Measurements from ENCODE around the gene CAPN11.
"Not testable (repeated sequence)": the region's sequence is repeated elsewhere in the genome, so short reads cannot be mapped to it uniquely, and the experiment has no call there.

CAPN11 gene

GRCh38 chr6:44132476-44132875 is 26.1 kb upstream of the CAPN11 start:
- no peak for DNase-seq

- peak; percentile 35 for DNase-seq
These were observed 25.4 kb upstream of the CAPN11 start for GRCh38 chr6:44133003-44133931.

DNA sequence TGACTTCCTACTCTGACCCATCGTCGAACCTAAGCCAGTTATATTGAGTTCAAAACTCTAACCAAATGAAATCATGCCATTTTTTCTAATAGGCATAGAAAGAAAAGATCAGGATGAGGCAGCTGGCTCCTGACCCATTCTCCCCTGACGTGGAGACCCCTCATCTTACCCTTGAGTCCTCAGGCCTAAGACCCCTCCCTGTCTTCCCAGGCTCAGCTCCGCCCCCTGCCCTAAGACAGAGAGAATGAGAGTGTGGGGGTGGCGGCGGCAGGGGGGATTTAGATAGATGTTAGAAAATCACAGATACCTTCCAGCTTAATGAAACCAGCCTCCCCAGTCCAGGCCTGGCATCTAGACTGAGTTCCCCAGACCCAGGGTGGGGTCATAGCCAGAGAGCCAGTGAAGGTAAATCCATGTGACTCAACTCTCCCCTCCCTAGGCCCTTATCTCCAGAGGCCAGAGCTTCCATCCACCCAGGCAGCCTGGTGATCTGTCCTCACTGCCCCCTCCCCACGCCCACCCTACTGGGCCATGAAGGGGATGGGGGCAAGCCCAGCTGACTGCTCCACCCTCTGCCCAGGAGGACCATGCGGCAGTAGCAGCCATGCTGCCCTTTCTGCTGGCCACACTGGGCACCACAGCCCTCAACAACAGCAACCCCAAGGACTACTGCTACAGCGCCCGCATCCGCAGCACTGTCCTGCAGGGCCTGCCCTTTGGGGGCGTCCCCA is 24.5 kb upstream of the CAPN11 start:
- no peak for DNase-seq

DNA sequence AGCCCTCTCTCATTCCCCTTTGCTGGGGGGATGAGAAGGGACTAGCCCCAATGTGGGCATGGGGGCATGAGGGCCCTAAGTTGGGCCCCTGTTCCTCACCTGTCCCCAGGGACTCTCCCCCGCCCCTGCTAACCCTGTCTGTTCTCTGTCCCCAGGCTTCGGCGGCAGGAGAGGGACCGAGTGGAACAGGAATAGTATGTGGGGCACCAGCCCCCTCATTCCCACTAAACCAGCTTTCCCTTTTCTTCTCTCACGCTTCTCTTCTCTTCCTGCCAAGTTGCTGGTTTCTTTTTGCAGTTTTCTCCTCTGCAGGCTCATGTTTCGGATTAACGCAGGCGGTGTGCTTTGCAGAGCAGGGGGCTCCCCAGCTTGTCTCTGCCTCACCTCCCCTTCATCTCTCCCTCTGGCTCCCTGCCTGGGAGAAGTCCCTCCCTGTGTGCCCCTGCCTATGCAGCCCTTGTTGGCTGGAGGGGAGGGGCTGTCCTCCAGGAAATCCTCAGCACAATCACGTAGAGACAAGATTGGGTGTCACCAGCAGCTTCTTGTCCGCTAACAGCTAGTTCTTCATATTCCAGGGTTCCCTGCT is 23.4 kb upstream of the CAPN11 start:
- DNase-seq, result no peak

DNA sequence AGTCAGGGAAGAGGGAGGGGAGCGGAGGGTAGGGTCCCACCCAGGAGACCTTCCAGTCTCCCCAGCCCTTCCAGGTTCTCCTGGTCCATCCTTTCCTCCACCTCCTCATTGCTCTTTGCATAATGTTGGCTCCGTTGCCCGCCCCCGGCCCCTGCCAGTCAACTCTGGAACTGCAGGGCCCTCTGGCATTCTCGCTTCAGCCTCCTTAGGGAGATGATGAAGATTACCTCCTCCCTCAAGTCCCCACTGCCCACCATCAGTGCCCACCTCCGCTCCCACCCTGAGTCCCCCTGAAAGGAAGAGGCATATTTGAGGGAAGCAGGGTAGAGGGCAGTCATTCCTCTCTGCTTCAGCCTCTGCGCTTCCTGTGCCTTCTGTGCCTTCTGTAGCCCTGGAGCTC is 22.7 kb upstream of the CAPN11 start:
- no peak for DNase-seq

- no peak for DNase-seq
These were observed 19.8 kb upstream of the CAPN11 start for GRCh38 chr6:44138717-44139350.

GRCh38 chr6:44139351-44139743 is 19.3 kb upstream of the CAPN11 start:
- DNase-seq, result no peak

- no peak for DNase-seq
These were observed 15.8 kb upstream of the CAPN11 start for GRCh38 chr6:44142835-44143234.

DNA sequence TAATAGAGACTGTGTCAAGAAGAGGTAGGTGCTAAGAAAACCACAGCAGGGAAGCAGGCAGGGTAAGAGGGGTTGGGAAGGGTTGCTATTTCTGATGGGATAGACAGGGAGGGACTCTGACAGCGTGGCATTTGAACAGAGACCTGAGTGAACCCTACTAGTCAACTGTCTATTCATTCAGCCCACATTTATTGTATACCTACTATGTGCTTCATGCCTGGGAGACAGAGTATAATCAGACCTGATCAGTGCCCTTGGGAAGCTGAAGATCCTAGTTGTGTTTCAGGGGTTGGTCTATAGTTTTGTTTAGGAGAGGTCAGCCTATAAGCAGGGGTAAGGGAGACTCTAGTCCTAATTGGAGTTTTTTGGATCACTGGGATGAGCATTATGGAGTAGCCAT is 14.9 kb upstream of the CAPN11 start:
- DNase-seq, result no peak

- DNase-seq, result not testable (repeated sequence)
These were observed 14.1 kb upstream of the CAPN11 start for GRCh38 chr6:44144536-44144935.

- no peak for DNase-seq
These were observed 12.8 kb upstream of the CAPN11 start for GRCh38 chr6:44145839-44146238.

GRCh38 chr6:44146685-44147084 is 11.9 kb upstream of the CAPN11 start:
- no peak for DNase-seq

- no peak for DNase-seq
These were observed 11.4 kb upstream of the CAPN11 start for GRCh38 chr6:44147256-44147655.

GRCh38 chr6:44148306-44148705 is 10.3 kb upstream of the CAPN11 start:
- no peak for DNase-seq

DNA sequence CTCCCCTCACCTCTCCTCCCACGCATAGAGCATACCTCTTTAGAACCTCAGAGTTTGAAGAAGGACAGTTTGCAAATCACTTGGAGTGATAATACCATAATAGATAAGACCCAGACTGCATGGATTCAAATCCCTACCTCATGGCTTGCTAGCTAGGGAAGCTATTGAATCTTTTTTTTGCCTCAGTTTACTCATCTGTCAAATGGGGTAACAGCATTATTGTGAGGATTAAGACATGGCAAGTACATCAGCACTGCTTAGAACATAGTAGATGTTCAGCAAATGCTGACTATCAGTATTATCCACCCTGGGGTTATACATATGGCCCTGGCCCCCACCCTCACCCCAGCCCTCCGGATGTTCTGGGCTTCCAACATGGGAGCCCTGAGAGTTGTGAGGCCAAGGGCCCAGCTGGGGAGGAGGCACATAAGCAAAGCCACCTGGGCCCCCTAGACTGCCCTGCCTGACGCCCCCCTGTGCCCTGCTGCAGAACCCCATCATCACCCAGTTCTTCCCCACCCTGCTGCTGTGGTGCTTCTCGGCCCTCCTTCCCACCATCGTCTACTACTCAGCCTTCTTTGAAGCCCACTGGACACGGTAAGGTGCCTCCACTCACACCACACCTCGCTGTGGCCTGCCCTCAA is 9.1 kb upstream of the CAPN11 start:
- DNase-seq, result no peak

GRCh38 chr6:44150317-44150917 is 8.2 kb upstream of the CAPN11 start:
- no peak for DNase-seq

- peak; percentile 30 for DNase-seq
These were observed 7.1 kb upstream of the CAPN11 start for GRCh38 chr6:44151348-44152108.

- no peak for DNase-seq
These were observed 6.5 kb upstream of the CAPN11 start for GRCh38 chr6:44152109-44152461.

- DNase-seq, result no peak
These were observed 6.1 kb upstream of the CAPN11 start for GRCh38 chr6:44152533-44152932.

DNA sequence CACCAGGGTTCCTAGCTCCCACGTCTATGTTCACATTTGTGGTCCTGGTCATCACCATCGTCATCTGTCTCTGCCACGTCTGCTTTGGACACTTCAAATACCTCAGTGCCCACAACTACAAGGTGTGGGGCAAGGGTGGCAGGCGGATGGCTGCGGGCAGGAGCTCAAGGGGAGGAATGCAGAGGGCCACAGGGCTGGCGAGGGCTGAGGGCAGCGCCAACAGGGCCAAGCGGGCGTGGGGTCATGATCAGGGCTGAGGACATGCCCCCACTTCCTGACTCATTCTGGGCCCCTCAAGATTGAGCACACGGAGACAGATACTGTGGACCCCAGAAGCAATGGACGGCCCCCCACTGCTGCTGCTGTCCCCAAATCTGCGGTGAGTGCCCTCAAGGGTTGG is 4.6 kb upstream of the CAPN11 start:
- no peak for DNase-seq

- no peak for DNase-seq
These were observed 2.0 kb upstream of the CAPN11 start for GRCh38 chr6:44156494-44157151.

Measured in NCI-H1694 (cell line).